Loucy (cell line): ENCODE results near the gene TMCO6.

Experiments
- H2AFZ ChIP-seq: fragments of 200-600 bp; sonication (generic); 2 replicates; pipeline ENCODE4 v1.6.0; 2016; ENCODE audit warnings: antibody characterized with exemption, mild to moderate bottlenecking, low read length, moderate library complexity
- H3F3A ChIP-seq: fragments of 200-600 bp; 2 replicates; pipeline ENCODE4 v1.6.0; 2016; ENCODE audit warnings: antibody characterized with exemption, low read depth, mild to moderate bottlenecking
- H3K27me3 ChIP-seq: fragments of 200-600 bp; sonication (generic); 2 replicates; pipeline ENCODE4 v1.6.1; 2014; ENCODE audit warnings: low read length, mild to moderate bottlenecking; ENCODE audit not compliant: insufficient read depth, poor library complexity, severe bottlenecking
- H3K36me3 ChIP-seq: fragments of 200-600 bp; sonication (generic); 2 replicates; pipeline ENCODE4 v1.6.1; 2016; ENCODE audit warnings: low read length; ENCODE audit not compliant: insufficient read depth
- H3K4me1 ChIP-seq: fragments of 200-600 bp; sonication (generic); 2 replicates; pipeline ENCODE4 v1.5.1; 2014; ENCODE audit warnings: low read length, mild to moderate bottlenecking; ENCODE audit not compliant: insufficient read depth, poor library complexity, severe bottlenecking
- H3K4me2 ChIP-seq: fragments of 200-600 bp; sonication (generic); 2 replicates; pipeline ENCODE4 v1.6.0; 2014; ENCODE audit warnings: antibody characterized with exemption, low read length, low read depth, mild to moderate bottlenecking; ENCODE audit not compliant: poor library complexity, severe bottlenecking
- H3K4me3 ChIP-seq: fragments of 200-600 bp; sonication (generic); 2 replicates; pipeline ENCODE4 v1.5.1; 2014; ENCODE audit warnings: low read length, mild to moderate bottlenecking, mixed read lengths; ENCODE audit not compliant: poor library complexity, severe bottlenecking
- H3K79me2 ChIP-seq: fragments of 200-600 bp; sonication (generic); 2 replicates; pipeline ENCODE4 v1.6.1; 2014; ENCODE audit warnings: low read length; ENCODE audit not compliant: insufficient read depth
- H3K9ac ChIP-seq: fragments of 200-600 bp; sonication (generic); 2 replicates; pipeline ENCODE4 v1.6.0; 2014; ENCODE audit warnings: mild to moderate bottlenecking, low read depth, low read length, moderate library complexity; ENCODE audit not compliant: poor library complexity, severe bottlenecking
- H3K9me2 ChIP-seq: fragments of 200-600 bp; sonication (generic); replicated peaks from 2 replicates; pipeline ENCODE4 v1.6.1; 2016; ENCODE audit warnings: low read depth, low read length, mixed read lengths
- H3K9me3 ChIP-seq: fragments of 200-600 bp; sonication (generic); 2 replicates; pipeline ENCODE4 v1.6.1; 2014; ENCODE audit warnings: mild to moderate bottlenecking, antibody characterized with exemption, low read length, low read depth; ENCODE audit not compliant: insufficient read depth
- H4K20me1 ChIP-seq: fragments of 200-600 bp; sonication (generic); 2 replicates; pipeline ENCODE4 v1.6.0; 2014; ENCODE audit warnings: antibody characterized with exemption, low read length, mild to moderate bottlenecking; ENCODE audit not compliant: insufficient read depth, poor library complexity, severe bottlenecking
- EZH2phosphoT487 ChIP-seq: fragments of 200-600 bp; IDR thresholded peaks from 2 replicates; pipeline ENCODE4 v1.6.1; 2018; ENCODE audit warnings: antibody characterized with exemption, mild to moderate bottlenecking, moderate library complexity, borderline replicate concordance
- TF ChIP-seq, protein P1 (sequence below): fragments of 200-600 bp; sonication (generic); conservative IDR thresholded peaks from 2 replicates; pipeline ENCODE4 v1.5.1; 2014; ENCODE audit warnings: mild to moderate bottlenecking, antibody characterized with exemption, low read length

The TMCO6 gene

DNA sequence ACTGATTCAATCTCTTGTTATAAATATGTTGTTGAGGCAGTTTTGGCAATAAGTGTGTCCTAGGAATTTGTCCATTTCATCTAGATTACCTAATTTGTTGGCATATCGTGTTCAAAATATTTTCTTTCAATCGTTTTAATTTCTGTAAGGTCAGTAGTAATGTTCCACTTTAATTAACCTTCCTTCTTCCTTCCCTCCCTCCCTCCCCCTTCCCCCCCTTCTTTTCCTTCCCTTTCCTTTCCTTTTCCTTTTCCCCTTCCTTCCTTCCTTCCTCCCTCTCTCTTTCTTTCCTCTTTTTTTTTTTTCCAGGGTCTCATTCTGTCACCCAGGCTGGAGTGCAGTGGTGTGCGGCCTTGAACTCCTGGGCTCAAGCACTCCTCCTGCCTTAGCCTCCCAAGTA lies 33.4 kb upstream of the TMCO6 start:
- Histone ChIP-seq H3K4me1 (peaks cover 10% of the 10 kb centered on the region), H4K20me1 (no peaks in the 10 kb centered on the region), H3K79me2 (no peaks in the 10 kb centered on the region), H3K36me3 (no peaks in the 10 kb centered on the region), H2AFZ (no peak overlapping the region), H3K9me3 (no peaks in the 10 kb centered on the region), H3K27me3 (no peaks in the 10 kb centered on the region), H3F3A (no peaks in the 10 kb centered on the region), H3K4me3 (no peak overlapping the region), H3K4me2 (no peak overlapping the region), H3K9ac (no peak overlapping the region), H3K9me2 (no peaks in the 10 kb centered on the region)
- TF ChIP-seq, protein P1, sequence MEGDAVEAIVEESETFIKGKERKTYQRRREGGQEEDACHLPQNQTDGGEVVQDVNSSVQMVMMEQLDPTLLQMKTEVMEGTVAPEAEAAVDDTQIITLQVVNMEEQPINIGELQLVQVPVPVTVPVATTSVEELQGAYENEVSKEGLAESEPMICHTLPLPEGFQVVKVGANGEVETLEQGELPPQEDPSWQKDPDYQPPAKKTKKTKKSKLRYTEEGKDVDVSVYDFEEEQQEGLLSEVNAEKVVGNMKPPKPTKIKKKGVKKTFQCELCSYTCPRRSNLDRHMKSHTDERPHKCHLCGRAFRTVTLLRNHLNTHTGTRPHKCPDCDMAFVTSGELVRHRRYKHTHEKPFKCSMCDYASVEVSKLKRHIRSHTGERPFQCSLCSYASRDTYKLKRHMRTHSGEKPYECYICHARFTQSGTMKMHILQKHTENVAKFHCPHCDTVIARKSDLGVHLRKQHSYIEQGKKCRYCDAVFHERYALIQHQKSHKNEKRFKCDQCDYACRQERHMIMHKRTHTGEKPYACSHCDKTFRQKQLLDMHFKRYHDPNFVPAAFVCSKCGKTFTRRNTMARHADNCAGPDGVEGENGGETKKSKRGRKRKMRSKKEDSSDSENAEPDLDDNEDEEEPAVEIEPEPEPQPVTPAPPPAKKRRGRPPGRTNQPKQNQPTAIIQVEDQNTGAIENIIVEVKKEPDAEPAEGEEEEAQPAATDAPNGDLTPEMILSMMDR, result no peak
- no peak for TF ChIP-seq EZH2phosphoT487

DNA sequence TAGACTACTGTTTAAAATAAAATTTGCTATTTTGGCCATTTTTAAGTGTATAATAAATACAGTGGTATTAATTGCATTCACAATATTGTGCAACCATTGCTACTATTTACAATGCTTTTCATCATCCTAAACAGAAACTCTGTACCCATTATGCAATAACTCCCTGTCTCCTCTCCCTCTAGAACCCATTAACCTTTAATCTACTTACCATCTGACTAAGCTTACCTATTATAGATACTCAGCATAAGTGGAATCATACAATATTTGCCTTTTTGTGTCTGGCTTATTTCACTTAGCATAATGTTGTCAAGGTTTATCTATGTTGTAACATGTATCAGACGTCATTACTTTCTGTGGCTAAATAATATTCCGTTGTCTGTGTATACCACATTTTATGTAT lies 32.2 kb upstream of the TMCO6 start:
- Histone ChIP-seq H2AFZ (no peak overlapping the region), H3K4me1 (peaks cover 15% of the 10 kb centered on the region), H3K4me3 (no peak overlapping the region), H3K27me3 (no peaks in the 10 kb centered on the region), H4K20me1 (no peaks in the 10 kb centered on the region), H3K9ac (no peak overlapping the region), H3K79me2 (no peaks in the 10 kb centered on the region), H3K9me2 (no peaks in the 10 kb centered on the region), H3K36me3 (no peaks in the 10 kb centered on the region), H3K9me3 (no peaks in the 10 kb centered on the region), H3K4me2 (no peak overlapping the region), H3F3A (no peaks in the 10 kb centered on the region)
- TF ChIP-seq EZH2phosphoT487, result no peak
- TF ChIP-seq, protein P1, result no peak

DNA sequence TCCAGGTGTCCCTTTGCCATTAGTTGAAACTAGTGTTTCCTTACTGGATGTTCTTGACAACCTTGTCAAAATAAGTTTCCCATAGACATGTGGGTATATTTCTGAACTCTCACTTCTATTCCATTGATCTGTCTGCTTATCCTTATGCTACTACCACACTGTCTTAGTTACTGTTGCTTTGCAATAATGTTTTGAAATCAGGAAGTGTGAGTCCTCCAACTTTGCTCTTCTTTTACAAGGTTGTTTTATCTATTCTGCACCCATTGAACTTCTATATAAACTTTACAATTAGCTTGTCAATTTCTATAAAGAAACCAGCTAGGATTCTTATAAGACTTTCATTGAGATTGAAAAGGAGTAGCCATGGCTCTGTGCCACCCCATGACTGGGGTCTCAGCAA lies 30.5 kb upstream of the TMCO6 start:
- TF ChIP-seq, protein P1, result no peak
- no peak for TF ChIP-seq EZH2phosphoT487
- Histone ChIP-seq H3K79me2 (no peaks in the 10 kb centered on the region), H3K4me2 (no peak overlapping the region), H4K20me1 (no peaks in the 10 kb centered on the region), H3K36me3 (no peaks in the 10 kb centered on the region), H3K4me1 (peaks cover 16% of the 10 kb centered on the region), H3K9ac (no peak overlapping the region), H3K27me3 (no peaks in the 10 kb centered on the region), H3F3A (no peaks in the 10 kb centered on the region), H3K9me2 (no peaks in the 10 kb centered on the region), H3K9me3 (no peaks in the 10 kb centered on the region), H2AFZ (no peak overlapping the region), H3K4me3 (no peak overlapping the region)
